Body of pancreas (tissue), 4 donors: ENCODE measurements around the gene CHMP4B.

Experiments
- POLR2A ChIP-seq, 3 donors: fragments of 450-650 bp; IDR thresholded peaks; one replicate each; pipeline ENCODE4 v1.6.1; 2016; ENCODE audit warnings: antibody characterized with exemption in 3 of 3, mild to moderate bottlenecking in 2 of 3
- TF ChIP-seq, protein P1 (sequence below), 7 experiments: fragments of 450-650 bp in 4 of 7; fragments of 200-600 bp in 3 of 7; sonication (generic) in 3 of 7; IDR thresholded peaks; one replicate each; pipeline ENCODE4 v1.5.1; 2016 to 2019; ENCODE audit warnings: antibody characterized with exemption in 7 of 7

DNA sequence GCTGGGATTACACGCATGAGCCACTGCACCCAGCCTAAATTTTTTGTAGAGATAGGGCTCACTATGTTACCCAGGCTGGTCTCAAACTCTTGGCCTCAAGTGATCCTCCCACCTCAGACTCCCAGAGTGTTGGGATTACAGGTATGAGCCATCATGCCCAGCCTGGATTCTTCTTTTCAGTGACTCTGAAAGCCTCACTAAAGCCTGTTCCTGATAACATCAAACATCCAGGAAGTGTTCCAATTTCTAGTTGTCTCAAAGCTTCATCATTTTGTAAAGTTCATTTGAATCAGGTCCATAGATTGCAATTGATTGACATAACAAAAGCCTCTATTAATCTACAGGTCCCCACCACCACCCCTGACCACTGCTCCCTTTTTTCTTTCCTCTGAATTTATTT, 29.2 kb upstream of the CHMP4B start:
- TF ChIP-seq, protein P1, sequence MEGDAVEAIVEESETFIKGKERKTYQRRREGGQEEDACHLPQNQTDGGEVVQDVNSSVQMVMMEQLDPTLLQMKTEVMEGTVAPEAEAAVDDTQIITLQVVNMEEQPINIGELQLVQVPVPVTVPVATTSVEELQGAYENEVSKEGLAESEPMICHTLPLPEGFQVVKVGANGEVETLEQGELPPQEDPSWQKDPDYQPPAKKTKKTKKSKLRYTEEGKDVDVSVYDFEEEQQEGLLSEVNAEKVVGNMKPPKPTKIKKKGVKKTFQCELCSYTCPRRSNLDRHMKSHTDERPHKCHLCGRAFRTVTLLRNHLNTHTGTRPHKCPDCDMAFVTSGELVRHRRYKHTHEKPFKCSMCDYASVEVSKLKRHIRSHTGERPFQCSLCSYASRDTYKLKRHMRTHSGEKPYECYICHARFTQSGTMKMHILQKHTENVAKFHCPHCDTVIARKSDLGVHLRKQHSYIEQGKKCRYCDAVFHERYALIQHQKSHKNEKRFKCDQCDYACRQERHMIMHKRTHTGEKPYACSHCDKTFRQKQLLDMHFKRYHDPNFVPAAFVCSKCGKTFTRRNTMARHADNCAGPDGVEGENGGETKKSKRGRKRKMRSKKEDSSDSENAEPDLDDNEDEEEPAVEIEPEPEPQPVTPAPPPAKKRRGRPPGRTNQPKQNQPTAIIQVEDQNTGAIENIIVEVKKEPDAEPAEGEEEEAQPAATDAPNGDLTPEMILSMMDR (IDR thresholded peaks at IDR 0.05) = no peak
- TF ChIP-seq POLR2A (IDR thresholded peaks at IDR 0.05) = no peak
